Measurements from ENCODE around the gene MBOAT1. TPM values are rescaled to one million over a fixed set of nuclear protein-coding genes. Genes with fewer than 3 reads are reported as not detected.

Gene MBOAT1
- total RNA-seq, 1 experiment from 2014 or later, result 9.9 TPM

DNA sequence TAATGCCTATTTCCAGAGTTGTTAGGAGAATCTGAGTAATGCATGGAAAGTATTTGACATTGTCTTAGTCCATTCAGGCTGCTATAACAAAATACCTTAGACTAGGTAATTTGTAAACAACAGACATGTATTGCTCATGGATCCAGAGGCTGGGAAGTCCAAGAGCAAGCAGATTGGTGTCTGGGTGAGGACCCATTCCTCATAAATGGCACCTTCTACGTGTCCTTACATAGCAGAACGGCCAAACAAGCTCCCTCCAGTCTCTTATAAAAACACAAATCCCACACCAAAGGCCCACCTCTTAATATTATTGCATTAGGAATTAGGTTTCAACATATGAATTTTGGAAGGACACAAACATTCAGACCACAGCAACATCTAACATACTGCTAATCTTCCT, 30.2 kb downstream of the MBOAT1 start:
- H2BK20ac ChIP-seq (ENCODE audit: low read depth, low read length, poor library complexity, severe bottlenecking), result no peak overlapping the region
- H3K4ac ChIP-seq (ENCODE audit: low read depth, low read length), result no peak overlapping the region
- no peak overlapping the region for H3K18ac ChIP-seq (ENCODE audit: insufficient read length, low read depth, low read length)
- Mint-ChIP-seq H3K36me3 (ENCODE audit: insufficient read depth in 1 of 3, low read depth in 3 of 3) (peaks cover 4 to 12% (median 11%) of the 10 kb centered on the region in 3 experiments; a peak in 4 of 7 replicates), H3K27ac (no peak overlapping the region), H3K4me3 (no peak overlapping the region), H3K27me3 (ENCODE audit: low read depth) (no peaks in the 10 kb centered on the region), H3K9me3 (peaks cover 4 to 7% of the 10 kb centered on the region in 2 experiments; a peak in 4 of 5 replicates), H3K4me1 (peaks cover 0 to 5% of the 10 kb centered on the region in 2 experiments; a peak in 1 of 4 replicates)
- no peak overlapping the region for H2BK15ac ChIP-seq (ENCODE audit: low read depth, low read length)
- H3K79me2 ChIP-seq (ENCODE audit: insufficient read depth, low read length), result 0 out of 2 replicates have a peak, but pooled peaks cover 1% of the 10 kb centered on the region
- H2AFZ ChIP-seq (ENCODE audit: low read length), result no peak overlapping the region
- 0 out of 2 replicates have a peak, but pooled peaks cover 2% of the 10 kb centered on the region for H3K4me1 ChIP-seq (ENCODE audit: insufficient read depth, low read length)
- H3K4me2 ChIP-seq (ENCODE audit: insufficient read depth, insufficient read length, low read length), result no peak overlapping the region
- no peak overlapping the region for H4K8ac ChIP-seq (replicated peaks; ENCODE audit: insufficient read length, low read depth, low read length)
- H3T11ph ChIP-seq (ENCODE audit: low read length), result no peak overlapping the region
- H4K20me1 ChIP-seq (ENCODE audit: control insufficient read depth, insufficient read depth, insufficient read length), result no peaks in the 10 kb centered on the region
- TF ChIP-seq, protein P1, sequence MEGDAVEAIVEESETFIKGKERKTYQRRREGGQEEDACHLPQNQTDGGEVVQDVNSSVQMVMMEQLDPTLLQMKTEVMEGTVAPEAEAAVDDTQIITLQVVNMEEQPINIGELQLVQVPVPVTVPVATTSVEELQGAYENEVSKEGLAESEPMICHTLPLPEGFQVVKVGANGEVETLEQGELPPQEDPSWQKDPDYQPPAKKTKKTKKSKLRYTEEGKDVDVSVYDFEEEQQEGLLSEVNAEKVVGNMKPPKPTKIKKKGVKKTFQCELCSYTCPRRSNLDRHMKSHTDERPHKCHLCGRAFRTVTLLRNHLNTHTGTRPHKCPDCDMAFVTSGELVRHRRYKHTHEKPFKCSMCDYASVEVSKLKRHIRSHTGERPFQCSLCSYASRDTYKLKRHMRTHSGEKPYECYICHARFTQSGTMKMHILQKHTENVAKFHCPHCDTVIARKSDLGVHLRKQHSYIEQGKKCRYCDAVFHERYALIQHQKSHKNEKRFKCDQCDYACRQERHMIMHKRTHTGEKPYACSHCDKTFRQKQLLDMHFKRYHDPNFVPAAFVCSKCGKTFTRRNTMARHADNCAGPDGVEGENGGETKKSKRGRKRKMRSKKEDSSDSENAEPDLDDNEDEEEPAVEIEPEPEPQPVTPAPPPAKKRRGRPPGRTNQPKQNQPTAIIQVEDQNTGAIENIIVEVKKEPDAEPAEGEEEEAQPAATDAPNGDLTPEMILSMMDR (conservative IDR thresholded peaks at IDR 0.05), result no peak
- H3K23ac ChIP-seq (ENCODE audit: insufficient read length, low read depth, low read length), result no peak overlapping the region
- H4K91ac ChIP-seq (ENCODE audit: insufficient read length, low read depth, low read length), result no peak overlapping the region
- no peaks in the 10 kb centered on the region for H3K9me3 ChIP-seq (ENCODE audit: control insufficient read depth, low read depth, low read length)
- no peak overlapping the region for H3K9ac ChIP-seq (ENCODE audit: extremely low read depth, insufficient read length, low read length)
- H2BK120ac ChIP-seq (ENCODE audit: low read depth, low read length, poor library complexity, severe bottlenecking), result no peak overlapping the region
- H3K14ac ChIP-seq (ENCODE audit: insufficient read depth, low read length), result no peak overlapping the region
- no CpG with 5 or more reads among the region's 2 CpGs for WGBS (ENCODE audit: extremely low coverage, insufficient read length, low lambda C conversion rate)
- H3K27me3 ChIP-seq (ENCODE audit: insufficient read depth, low read length), result no peaks in the 10 kb centered on the region
- H3K27ac ChIP-seq (ENCODE audit: insufficient read length, low read depth, low read length), result no peak overlapping the region
- H3K56ac ChIP-seq (ENCODE audit: insufficient read length, low read depth, low read length), result no peak overlapping the region
- H3K23me2 ChIP-seq (ENCODE audit: insufficient read length, low read depth, low read length, poor library complexity, severe bottlenecking), result no peaks in the 10 kb centered on the region
- H4K5ac ChIP-seq (ENCODE audit: insufficient read length, low read depth, low read length), result no peak overlapping the region
- peaks cover 5% of the 10 kb centered on the region for H3K79me1 ChIP-seq (ENCODE audit: insufficient read depth, low read depth, low read length, poor library complexity, severe bottlenecking)
- H2BK12ac ChIP-seq (ENCODE audit: insufficient read length, low read depth, low read length), result no peak overlapping the region
- no peak overlapping the region for H2AK5ac ChIP-seq (ENCODE audit: insufficient read length, low read length)
- no peak for DNase-seq
- H2BK5ac ChIP-seq (ENCODE audit: insufficient read length, low read length), result no peak overlapping the region
